ENCODE measurements around the gene TNRC6B. TPM values are rescaled to one million over a fixed set of nuclear protein-coding genes. Genes with fewer than 3 reads are reported as not detected.
"Not testable (repeated sequence)": the region's sequence is repeated elsewhere in the genome, so short reads cannot be mapped to it uniquely, and the experiment has no call there.

Gene TNRC6B
- total RNA-seq, 4 donors from 2014 or later = 41.8 to 50.9 (median 47.8) TPM

DNA sequence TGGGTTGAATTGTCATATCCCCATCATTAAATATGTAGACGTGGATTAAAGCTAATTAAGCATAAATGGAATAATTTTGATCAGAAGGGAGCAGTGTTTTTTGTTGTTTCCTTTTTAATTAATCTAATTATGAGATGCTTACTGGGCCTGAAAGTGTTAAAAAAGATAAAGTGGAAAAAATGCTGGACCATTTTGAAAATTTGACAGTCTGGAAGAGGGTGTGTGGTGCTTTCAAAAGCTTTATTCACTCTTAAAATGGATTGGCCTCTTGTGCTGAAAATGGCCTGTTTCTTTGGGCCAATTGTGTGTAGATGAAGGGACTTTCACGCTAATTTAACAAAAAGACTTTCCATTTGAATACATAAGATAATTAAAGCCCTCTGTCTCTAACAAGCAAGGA is 1.8 kb downstream of the TNRC6B start:
- H3K27ac ChIP-seq = peak overlapping the region; percentile 77 to 91 (median 84)
- H3K4me1 ChIP-seq = peaks cover 3 to 86% (median 50%) of the 10 kb centered on the region in 4 donors
- H3K27me3 ChIP-seq = no peaks in the 10 kb centered on the region
- no peaks in the 10 kb centered on the region for H3K36me3 ChIP-seq
- 11 to 19% methylated on average over 2 of the region's 2 CpGs for WGBS, 2 donors
- H3K4me3 ChIP-seq = peak overlapping the region; percentile 48 to 68 (median 64)
- TF ChIP-seq, protein P1, sequence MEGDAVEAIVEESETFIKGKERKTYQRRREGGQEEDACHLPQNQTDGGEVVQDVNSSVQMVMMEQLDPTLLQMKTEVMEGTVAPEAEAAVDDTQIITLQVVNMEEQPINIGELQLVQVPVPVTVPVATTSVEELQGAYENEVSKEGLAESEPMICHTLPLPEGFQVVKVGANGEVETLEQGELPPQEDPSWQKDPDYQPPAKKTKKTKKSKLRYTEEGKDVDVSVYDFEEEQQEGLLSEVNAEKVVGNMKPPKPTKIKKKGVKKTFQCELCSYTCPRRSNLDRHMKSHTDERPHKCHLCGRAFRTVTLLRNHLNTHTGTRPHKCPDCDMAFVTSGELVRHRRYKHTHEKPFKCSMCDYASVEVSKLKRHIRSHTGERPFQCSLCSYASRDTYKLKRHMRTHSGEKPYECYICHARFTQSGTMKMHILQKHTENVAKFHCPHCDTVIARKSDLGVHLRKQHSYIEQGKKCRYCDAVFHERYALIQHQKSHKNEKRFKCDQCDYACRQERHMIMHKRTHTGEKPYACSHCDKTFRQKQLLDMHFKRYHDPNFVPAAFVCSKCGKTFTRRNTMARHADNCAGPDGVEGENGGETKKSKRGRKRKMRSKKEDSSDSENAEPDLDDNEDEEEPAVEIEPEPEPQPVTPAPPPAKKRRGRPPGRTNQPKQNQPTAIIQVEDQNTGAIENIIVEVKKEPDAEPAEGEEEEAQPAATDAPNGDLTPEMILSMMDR (IDR thresholded peaks at IDR 0.05) = no peak
- TF ChIP-seq POLR2A (IDR thresholded peaks at IDR 0.05) = no peak
- no peak for TF ChIP-seq EP300 (IDR thresholded peaks at IDR 0.05)
- DNase-seq (ENCODE audit: low spot score in 2 of 2) = no peak
- H3K9me3 ChIP-seq = no peaks in the 10 kb centered on the region

DNA sequence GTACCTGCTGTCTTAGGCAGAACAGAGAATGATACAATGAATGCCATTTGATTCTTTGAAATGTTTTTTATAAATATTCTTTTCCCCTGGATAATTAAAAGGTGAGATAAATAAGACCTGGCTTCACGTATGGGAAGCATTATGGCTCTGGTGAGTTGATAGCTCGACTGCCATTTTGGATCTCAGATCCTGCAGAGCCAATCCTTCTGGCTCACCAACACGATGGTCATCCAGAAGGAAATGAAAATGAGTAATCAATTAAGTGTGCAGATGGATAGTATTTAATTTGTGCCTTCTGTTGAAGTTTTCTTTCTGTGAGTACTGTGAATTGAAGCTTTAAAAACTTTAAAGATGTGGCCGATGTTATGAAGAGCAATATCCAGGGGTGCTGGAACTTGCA is 2.7 kb downstream of the TNRC6B start:
- Histone ChIP-seq H3K27me3 (no peaks in the 10 kb centered on the region), H3K4me3 (peak overlapping the region in 1 of 4 donors; percentile 62), H3K4me1 (peaks cover 3 to 89% (median 50%) of the 10 kb centered on the region in 4 donors), H3K36me3 (no peaks in the 10 kb centered on the region), H3K27ac (peak overlapping the region in 2 of 4 donors; percentile 86 to 91), H3K9me3 (no peaks in the 10 kb centered on the region)
- DNase-seq (ENCODE audit: low spot score in 2 of 2) = no peak
- WGBS, 2 donors = 44 to 54% methylated on average over 4 of the region's 4 CpGs
- TF ChIP-seq POLR2A (IDR thresholded peaks at IDR 0.05) (no peak), EP300 (IDR thresholded peaks at IDR 0.05) (no peak)
- TF ChIP-seq, protein P1 (IDR thresholded peaks at IDR 0.05) = no peak

DNA sequence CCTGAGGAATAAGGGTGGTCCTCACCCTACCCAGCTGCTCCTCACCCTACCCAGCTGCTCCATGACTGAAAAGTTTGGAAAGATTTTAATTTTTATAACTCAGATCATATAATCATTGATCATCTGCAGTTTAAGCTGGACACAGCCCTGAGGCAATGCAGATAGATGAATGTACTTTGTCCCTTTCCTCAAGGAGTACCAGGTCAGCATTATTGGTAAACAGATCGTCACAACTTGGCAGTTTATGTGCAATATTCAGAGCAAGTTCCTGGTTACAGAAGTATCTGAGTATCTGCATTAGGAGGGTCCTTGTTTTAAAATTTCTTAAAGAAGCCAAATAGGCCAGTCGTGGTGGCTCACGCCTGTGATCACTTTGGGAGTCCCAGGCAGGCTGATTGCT is 3.6 kb downstream of the TNRC6B start:
- Histone ChIP-seq H3K27ac (peak overlapping the region in 3 of 4 donors; percentile 29 to 91 (median 86)), H3K9me3 (no peaks in the 10 kb centered on the region), H3K4me1 (peaks cover 3 to 88% (median 44%) of the 10 kb centered on the region in 4 donors), H3K27me3 (no peaks in the 10 kb centered on the region), H3K36me3 (no peaks in the 10 kb centered on the region), H3K4me3 (no peak overlapping the region)
- no peak for DNase-seq (ENCODE audit: low spot score in 2 of 2)
- WGBS, 2 donors = 64 to 69% methylated on average over 3 of the region's 3 CpGs
- TF ChIP-seq EP300 (IDR thresholded peaks at IDR 0.05) = no peak
- TF ChIP-seq, protein P1 (IDR thresholded peaks at IDR 0.05) = no peak
- TF ChIP-seq POLR2A (IDR thresholded peaks at IDR 0.05) = no peak

DNA sequence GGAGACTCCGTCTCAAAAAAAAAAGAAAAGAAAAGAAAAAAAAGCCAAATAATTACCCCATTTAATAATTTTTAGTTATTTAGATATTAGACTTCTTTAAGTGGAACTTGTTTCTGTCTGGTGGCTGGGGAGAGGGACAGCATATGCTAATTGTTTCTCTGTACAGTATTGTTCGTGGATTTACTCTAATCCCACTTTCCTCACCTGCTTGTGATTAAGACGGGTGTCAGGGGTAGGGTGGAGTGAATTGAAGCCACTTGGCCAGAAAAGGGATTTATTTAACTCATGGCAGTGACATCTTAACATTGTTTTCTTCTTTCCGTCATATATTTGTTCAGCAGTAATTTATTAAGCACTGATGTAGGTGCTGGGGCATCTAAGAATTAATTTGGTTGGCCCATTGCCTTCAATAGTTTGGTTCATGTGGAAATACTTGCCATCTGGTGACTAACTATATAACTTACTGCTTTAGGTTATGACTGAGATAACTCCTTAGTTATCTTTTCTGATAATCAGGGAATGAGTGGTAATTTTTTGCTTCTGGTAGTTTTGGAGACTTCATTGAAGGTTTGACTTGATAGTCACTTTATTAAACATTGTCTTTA is 4.6 kb downstream of the TNRC6B start:
- no peak for TF ChIP-seq EP300 (IDR thresholded peaks at IDR 0.05)
- TF ChIP-seq, protein P1 (IDR thresholded peaks at IDR 0.05) = no peak
- no peak for TF ChIP-seq POLR2A (IDR thresholded peaks at IDR 0.05)
- no peak for DNase-seq (ENCODE audit: low spot score in 2 of 2)
- 63 to 66% methylated on average over 4 of the region's 4 CpGs for WGBS, 2 donors
- Histone ChIP-seq H3K27me3 (no peaks in the 10 kb centered on the region), H3K36me3 (no peaks in the 10 kb centered on the region), H3K9me3 (no peaks in the 10 kb centered on the region), H3K4me1 (peaks cover 0 to 78% (median 35%) of the 10 kb centered on the region in 4 donors), H3K4me3 (no peak overlapping the region), H3K27ac (peak overlapping the region in 2 of 4 donors; percentile 86 to 91)

DNA sequence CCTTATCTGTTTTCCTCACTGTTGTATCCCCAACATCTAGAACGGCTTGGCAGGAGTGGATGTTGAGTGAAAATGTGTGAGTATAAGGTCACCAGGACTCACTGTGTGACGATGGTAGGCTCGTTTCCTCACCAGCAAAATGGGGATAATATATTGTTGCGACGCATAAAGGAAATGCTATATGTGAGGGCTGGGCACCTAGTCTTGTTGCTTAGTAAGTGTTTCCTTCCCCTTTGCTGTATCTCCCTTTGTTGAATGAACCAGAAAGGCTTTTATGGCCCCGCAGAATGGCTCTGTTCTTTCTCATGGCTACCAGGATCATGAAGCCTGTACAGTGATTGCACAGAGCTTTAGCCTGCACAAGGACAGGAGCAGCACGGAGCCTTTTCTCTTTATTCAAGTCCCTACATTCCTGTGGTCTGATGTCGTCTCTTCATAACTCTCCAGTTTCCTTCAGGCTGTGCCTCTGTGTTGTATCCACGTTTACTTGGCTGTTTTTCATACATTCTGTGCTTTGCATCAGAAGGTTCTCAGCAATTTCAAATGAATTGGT is 5.4 kb downstream of the TNRC6B start:
- WGBS, 2 donors = 14 to 19% methylated on average over 9 of the region's 9 CpGs
- Histone ChIP-seq H3K27me3 (no peaks in the 10 kb centered on the region), H3K36me3 (no peaks in the 10 kb centered on the region), H3K27ac (peak overlapping the region; percentile 8 to 86 (median 42)), H3K9me3 (no peaks in the 10 kb centered on the region), H3K4me3 (no peak overlapping the region), H3K4me1 (peaks cover 0 to 76% (median 33%) of the 10 kb centered on the region in 4 donors)
- TF ChIP-seq EP300 (IDR thresholded peaks at IDR 0.05) = peak in 1 of 2 donors; percentile 33
- no peak for TF ChIP-seq POLR2A (IDR thresholded peaks at IDR 0.05)
- DNase-seq (ENCODE audit: low spot score in 2 of 2) = peak in 1 of 2 donors; percentile 24

DNA sequence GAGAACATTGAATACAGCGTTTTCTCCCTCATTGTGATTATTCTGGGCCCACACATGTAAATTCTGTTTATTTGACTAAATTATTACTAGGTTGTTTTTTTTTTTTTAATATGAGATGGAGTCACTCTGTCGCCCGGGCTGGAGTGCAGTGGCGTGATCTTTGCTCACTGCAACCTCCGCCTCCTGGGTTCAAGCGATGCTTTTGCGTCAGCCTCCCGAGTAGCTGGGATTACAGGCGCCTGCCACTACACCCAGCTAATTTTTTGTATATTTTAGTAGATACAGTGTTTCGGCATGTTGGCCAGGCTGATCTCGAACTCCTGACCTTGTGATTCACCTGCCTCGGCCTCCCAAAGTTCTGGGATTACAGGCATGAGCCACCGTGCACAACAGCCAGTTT is 5.9 kb downstream of the TNRC6B start:
- DNase-seq (ENCODE audit: low spot score in 2 of 2) = not testable (repeated sequence)

More for the DNA sequence above, 5.9 kb downstream of the TNRC6B start:
- not testable (repeated sequence) for H3K9me3 ChIP-seq, H3K27me3 ChIP-seq, H3K4me3 ChIP-seq, H3K36me3 ChIP-seq
- Histone ChIP-seq H3K4me1 (peaks cover 0 to 75% (median 30%) of the 10 kb centered on the region in 4 donors), H3K27ac (peak overlapping the region; percentile 8 to 86 (median 42))
- 52 to 53% methylated on average over 13 of the region's 13 CpGs for WGBS, 2 donors

Measured in tibial nerve (tissue), 4 donors.